RWPE2 (cell line): ENCODE measurements around the gene CT83.

Source experiments
- ATAC-seq: fragments of 200-7000 bp; cut with Tn5 transposase; 3 replicates; pipeline ENCODE4 v1.9.1; 2021; ENCODE audit warnings: low read depth
- DNase-seq: peaks from one replicate; pipeline ENCODE4 v3.0.0-alpha.2; 2020; ENCODE audit warnings: low spot score
- H3K27ac ChIP-seq: fragments of 450-650 bp; 2 replicates; pipeline ENCODE4 v1.5.1; 2017; ENCODE audit warnings: mild to moderate bottlenecking; ENCODE audit not compliant: poor library complexity, severe bottlenecking
- H3K27me3 ChIP-seq: fragments of 250-450 bp; sonication (Bioruptor Pico); 2 replicates; pipeline ENCODE4 v1.5.1; 2021; ENCODE audit warnings: mild to moderate bottlenecking, moderate library complexity; ENCODE audit not compliant: insufficient read depth, poor library complexity, severe bottlenecking
- H3K36me3 ChIP-seq: fragments of 250-450 bp; sonication (Bioruptor Pico); 2 replicates; pipeline ENCODE4 v1.5.1; 2020; ENCODE audit warnings: low read depth, mild to moderate bottlenecking, moderate library complexity
- H3K4me1 ChIP-seq: fragments of 250-450 bp; sonication (Bioruptor Pico); 2 replicates; pipeline ENCODE4 v1.5.1; 2021; ENCODE audit warnings: mild to moderate bottlenecking, moderate library complexity; ENCODE audit not compliant: insufficient read depth, poor library complexity, severe bottlenecking
- H3K4me3 ChIP-seq: fragments of 250-450 bp; sonication (Bioruptor Pico); 2 replicates; pipeline ENCODE4 v1.5.1; 2021; ENCODE audit warnings: mild to moderate bottlenecking, moderate library complexity; ENCODE audit not compliant: severe bottlenecking
- H3K9me3 ChIP-seq: fragments of 250-450 bp; sonication (Bioruptor Pico); 2 replicates; pipeline ENCODE4 v1.5.1; 2021; ENCODE audit warnings: mild to moderate bottlenecking, moderate library complexity; ENCODE audit not compliant: severe bottlenecking
- CTCF ChIP-seq: fragments of 450-650 bp; IDR thresholded peaks from one replicate; pipeline ENCODE4 v1.5.1; 2017; ENCODE audit warnings: mild to moderate bottlenecking, moderate library complexity; ENCODE audit not compliant: poor library complexity, severe bottlenecking

CT83 gene

DNA sequence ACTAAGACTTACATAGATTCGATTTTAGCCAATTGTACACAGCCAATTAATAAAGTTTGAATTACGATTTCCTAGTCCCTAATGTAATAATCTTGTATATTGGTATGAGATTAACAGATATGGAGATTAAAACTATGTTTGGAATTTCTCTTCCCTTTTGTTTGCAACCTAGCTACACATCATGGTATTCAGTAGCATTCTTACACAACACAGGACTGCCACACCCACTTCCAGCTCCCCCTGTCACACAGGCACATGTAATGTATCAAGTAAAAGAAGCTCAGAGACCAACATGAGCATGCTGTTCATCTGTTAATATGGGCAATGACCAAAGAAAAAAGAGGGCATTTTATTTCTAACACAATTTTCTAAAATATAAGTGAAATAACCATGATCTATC, 13.6 kb downstream of the CT83 start:
- ATAC-seq, result 0 out of 3 replicates have a peak, but pooled peaks have one; percentile 27
- no peaks in the 10 kb centered on the region for H3K4me1 ChIP-seq
- H3K9me3 ChIP-seq, result no peaks in the 10 kb centered on the region
- no peaks in the 10 kb centered on the region for H3K36me3 ChIP-seq
- no peak overlapping the region for H3K27ac ChIP-seq
- no peaks in the 10 kb centered on the region for H3K27me3 ChIP-seq
- H3K4me3 ChIP-seq, result no peak overlapping the region
- no peak for TF ChIP-seq CTCF
- no peak for DNase-seq

GRCh38 chrX:116436358-116436816, 26.4 kb downstream of the CT83 start, which contains the start of gene SLC6A14:
TSS of gene SLC6A14 (plus strand) at chrX:116436606. CDS start at chrX:116436710, 104 bp downstream.
- no peak for TF ChIP-seq CTCF
- DNase-seq (no peak), ATAC-seq (no peak)

GRCh38 chrX:116435597-116435996, 27.2 kb downstream of the CT83 start:
- no peak for TF ChIP-seq CTCF
- H3K4me3 ChIP-seq, result no peak overlapping the region
- no peaks in the 10 kb centered on the region for H3K4me1 ChIP-seq
- H3K27ac ChIP-seq, result no peak overlapping the region
- ATAC-seq, result no peak
- no peak for DNase-seq
- H3K36me3 ChIP-seq, result no peaks in the 10 kb centered on the region
- H3K9me3 ChIP-seq, result no peaks in the 10 kb centered on the region
- no peaks in the 10 kb centered on the region for H3K27me3 ChIP-seq

More at GRCh38 chrX:116436358-116436816, 26.4 kb downstream of the CT83 start, which contains the start of gene SLC6A14:
- H3K4me3 ChIP-seq, result no peak within 1 kb of the TSS
- H3K27ac ChIP-seq, result no peak within 1 kb of the TSS
- no peaks in the 10 kb centered on the region for H3K4me1 ChIP-seq
- no peaks in the 10 kb centered on the region for H3K27me3 ChIP-seq
- H3K36me3 ChIP-seq, result no peaks in the 10 kb centered on the region
- H3K9me3 ChIP-seq, result no peaks in the 10 kb centered on the region

DNA sequence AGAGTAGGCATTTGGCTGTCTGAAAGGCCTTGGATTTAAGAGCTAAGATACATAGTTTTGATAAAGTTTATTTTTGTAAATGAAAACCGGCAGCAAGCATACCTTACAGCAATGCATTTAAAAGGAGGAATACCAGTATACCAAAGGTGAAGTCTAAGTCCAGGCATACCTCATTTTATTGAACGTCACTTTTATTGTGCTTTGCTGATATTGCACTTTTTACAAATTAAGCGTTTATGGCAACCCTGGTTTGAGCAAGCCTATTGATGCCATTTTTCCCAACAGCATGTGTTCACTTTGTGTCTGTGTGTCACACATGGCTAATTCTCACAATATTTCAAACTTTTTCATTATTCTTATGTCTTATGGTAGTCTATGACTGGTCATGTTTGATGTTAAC, 34.8 kb downstream of the CT83 start:
- H3K27me3 ChIP-seq, result no peaks in the 10 kb centered on the region
- H3K4me1 ChIP-seq, result no peaks in the 10 kb centered on the region
- DNase-seq (no peak), ATAC-seq (no peak)
- no peak for TF ChIP-seq CTCF
- no peak overlapping the region for H3K4me3 ChIP-seq
- H3K36me3 ChIP-seq, result no peaks in the 10 kb centered on the region
- no peaks in the 10 kb centered on the region for H3K9me3 ChIP-seq
- no peak overlapping the region for H3K27ac ChIP-seq

GRCh38 chrX:116417968-116418367, 44.8 kb downstream of the CT83 start:
- H3K9me3 ChIP-seq, result no peaks in the 10 kb centered on the region
- no peaks in the 10 kb centered on the region for H3K27me3 ChIP-seq
- TF ChIP-seq CTCF, result no peak
- no peaks in the 10 kb centered on the region for H3K36me3 ChIP-seq
- ATAC-seq (no peak), DNase-seq (no peak)
- no peaks in the 10 kb centered on the region for H3K4me1 ChIP-seq
- H3K27ac ChIP-seq, result no peak overlapping the region
- H3K4me3 ChIP-seq, result no peak overlapping the region
